HG03342 (cell line): ENCODE data around the gene MACF1.
"Not testable (repeated sequence)": the region's sequence is repeated elsewhere in the genome, so short reads cannot be mapped to it uniquely, and the experiment has no call there.

ENCODE experiments used
- ATAC-seq: cut with Tn5 transposase; IDR thresholded peaks from one replicate; pipeline ENCODE4 v1.9.1; 2021; ENCODE audit warnings: mild to moderate bottlenecking, moderate library complexity; ENCODE audit not compliant: unreplicated experiment

The MACF1 gene, protein sequence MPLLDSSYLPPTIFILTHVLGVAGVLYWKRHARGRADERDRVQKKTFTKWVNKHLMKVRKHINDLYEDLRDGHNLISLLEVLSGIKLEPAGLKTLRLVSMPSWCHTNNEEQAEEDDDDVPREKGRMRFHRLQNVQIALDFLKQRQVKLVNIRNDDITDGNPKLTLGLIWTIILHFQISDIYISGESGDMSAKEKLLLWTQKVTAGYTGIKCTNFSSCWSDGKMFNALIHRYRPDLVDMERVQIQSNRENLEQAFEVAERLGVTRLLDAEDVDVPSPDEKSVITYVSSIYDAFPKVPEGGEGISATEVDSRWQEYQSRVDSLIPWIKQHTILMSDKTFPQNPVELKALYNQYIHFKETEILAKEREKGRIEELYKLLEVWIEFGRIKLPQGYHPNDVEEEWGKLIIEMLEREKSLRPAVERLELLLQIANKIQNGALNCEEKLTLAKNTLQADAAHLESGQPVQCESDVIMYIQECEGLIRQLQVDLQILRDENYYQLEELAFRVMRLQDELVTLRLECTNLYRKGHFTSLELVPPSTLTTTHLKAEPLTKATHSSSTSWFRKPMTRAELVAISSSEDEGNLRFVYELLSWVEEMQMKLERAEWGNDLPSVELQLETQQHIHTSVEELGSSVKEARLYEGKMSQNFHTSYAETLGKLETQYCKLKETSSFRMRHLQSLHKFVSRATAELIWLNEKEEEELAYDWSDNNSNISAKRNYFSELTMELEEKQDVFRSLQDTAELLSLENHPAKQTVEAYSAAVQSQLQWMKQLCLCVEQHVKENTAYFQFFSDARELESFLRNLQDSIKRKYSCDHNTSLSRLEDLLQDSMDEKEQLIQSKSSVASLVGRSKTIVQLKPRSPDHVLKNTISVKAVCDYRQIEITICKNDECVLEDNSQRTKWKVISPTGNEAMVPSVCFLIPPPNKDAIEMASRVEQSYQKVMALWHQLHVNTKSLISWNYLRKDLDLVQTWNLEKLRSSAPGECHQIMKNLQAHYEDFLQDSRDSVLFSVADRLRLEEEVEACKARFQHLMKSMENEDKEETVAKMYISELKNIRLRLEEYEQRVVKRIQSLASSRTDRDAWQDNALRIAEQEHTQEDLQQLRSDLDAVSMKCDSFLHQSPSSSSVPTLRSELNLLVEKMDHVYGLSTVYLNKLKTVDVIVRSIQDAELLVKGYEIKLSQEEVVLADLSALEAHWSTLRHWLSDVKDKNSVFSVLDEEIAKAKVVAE (N-terminal part only)

GRCh38 chr1:39204441-39205081, at the start of gene MACF1:
Gene MACF1, plus strand, starts transcription at chr1:39204695. Its CDS starts 328 bp downstream, at chr1:39205023.
- ATAC-seq, result no peak

- no peak for ATAC-seq
These were observed 47.2 kb upstream of the MACF1 start for GRCh38 chr1:39157304-39157703.

DNA sequence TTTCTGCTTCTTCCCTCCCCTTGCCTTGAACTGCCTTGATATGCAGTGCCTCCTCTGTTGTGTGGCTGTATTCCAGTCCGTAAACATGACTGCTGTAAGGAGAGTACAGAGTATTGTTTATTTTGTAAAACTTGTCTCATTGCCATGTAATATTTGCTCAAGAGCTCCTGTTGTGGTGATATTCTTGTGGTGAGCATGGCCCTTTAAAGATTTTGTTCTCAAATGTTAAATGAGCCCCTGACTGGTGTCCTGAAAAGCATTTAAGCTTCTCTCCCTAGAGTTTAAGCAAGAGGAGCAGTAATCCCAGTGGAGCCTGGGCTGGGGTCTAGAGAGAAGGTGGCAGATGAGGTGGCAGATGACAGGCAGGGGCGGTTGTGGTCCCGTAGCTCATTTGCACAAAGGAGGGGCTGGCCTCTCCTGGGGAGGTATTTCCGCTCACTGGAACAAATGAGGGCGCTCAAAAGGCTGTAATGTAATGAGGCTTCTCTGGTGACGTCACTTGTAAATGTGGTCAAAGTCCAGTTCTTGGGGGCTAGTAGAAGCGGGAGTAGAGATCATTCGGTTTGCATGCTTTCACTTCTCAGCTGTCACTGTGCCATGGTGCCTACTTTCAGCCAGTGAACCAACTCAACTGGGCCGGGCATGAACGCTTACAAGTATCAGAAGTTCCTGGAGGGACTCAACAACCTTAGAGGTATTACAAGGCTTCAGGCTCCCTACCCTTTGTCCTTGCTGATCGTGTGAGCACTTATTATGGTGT, 46.0 kb upstream of the MACF1 start:
- no peak for ATAC-seq

- ATAC-seq, result no peak
These were observed 45.1 kb upstream of the MACF1 start for GRCh38 chr1:39159224-39160036.

DNA sequence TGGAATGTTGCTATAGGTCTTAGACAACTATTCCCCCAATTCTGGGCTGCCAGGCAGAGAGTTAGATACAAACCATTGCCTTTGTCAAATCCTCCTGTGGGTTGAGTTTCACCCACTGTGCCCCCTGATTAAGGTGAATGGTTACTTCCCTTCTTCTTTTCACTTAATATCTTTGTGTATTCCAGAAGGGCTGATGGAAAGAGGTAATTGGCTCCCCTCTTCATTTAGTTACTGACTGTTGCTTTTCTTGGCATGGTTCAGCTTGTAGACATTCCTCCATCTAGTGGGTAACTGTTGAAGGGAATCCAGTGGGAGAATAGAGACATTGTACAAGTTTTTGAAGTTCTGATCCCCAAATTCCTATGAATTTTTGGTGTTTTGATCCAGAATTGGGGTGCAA, 43.8 kb upstream of the MACF1 start:
- ATAC-seq, result no peak

DNA sequence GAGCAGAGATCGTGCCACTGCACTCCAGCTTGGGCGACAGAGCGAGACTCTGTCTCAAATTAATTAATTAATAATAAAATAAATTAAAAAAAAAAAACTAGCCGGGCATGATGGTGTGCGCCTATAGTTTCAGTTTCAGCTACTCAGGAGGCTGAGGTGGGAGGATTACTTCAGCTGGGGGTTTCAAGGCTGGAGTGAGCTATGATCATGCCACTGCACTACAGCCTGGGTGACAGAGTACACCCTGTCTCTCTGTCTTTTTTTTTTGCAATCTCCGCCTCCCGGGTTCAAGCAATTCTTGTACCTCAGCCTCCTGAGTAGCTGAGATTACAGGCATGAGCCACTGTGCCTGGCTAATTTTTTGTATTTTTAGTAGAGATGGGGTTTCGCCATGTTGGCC, 42.7 kb upstream of the MACF1 start:
- ATAC-seq, result not testable (repeated sequence)

DNA sequence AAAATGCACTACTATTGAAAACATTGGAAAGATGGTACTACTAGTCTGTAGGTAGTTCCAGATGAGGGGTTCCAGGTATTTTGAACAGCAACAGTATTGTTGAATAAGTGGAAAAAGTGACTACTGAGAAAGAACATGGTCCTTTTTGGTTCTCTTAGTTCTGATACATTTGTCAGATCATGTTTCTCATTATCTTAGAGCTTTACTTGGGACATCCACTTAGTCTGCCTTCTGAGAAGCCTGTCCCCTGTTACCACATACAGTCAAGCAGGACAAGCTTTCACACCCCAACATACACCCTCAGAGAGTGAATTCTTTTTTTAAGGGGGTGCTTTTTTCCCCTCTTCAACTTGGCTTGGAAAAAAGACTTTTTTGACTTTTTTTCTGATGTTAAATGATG, 41.0 kb upstream of the MACF1 start:
- no peak for ATAC-seq

GRCh38 chr1:39164256-39164655, 40.2 kb upstream of the MACF1 start:
- ATAC-seq, result no peak

DNA sequence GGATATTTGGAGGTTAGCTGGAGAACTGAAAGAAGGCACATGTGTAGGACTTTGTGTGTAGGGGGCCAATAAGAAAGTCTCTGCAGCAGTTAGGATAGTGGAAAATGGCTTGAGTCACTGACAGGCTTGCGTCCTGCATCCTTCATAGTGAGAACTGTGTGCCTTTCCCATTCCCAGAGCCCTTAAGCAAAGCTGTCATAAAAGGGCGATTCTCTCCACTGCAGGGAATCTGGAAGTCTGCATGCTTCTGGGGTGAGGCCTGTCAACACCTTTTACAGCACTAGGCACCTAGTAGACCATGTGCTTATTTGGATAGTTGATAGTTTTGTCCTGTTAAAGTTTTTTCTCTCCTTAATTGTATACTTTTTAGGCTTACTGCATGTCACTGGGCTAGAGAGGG, 39.4 kb upstream of the MACF1 start:
- no peak for ATAC-seq

- no peak for ATAC-seq
These were observed 39.0 kb upstream of the MACF1 start for GRCh38 chr1:39165488-39165887.

- ATAC-seq, result no peak
These were observed 36.8 kb upstream of the MACF1 start for GRCh38 chr1:39167632-39168209.

GRCh38 chr1:39168301-39169080, 36.0 kb upstream of the MACF1 start:
- ATAC-seq, result no peak

DNA sequence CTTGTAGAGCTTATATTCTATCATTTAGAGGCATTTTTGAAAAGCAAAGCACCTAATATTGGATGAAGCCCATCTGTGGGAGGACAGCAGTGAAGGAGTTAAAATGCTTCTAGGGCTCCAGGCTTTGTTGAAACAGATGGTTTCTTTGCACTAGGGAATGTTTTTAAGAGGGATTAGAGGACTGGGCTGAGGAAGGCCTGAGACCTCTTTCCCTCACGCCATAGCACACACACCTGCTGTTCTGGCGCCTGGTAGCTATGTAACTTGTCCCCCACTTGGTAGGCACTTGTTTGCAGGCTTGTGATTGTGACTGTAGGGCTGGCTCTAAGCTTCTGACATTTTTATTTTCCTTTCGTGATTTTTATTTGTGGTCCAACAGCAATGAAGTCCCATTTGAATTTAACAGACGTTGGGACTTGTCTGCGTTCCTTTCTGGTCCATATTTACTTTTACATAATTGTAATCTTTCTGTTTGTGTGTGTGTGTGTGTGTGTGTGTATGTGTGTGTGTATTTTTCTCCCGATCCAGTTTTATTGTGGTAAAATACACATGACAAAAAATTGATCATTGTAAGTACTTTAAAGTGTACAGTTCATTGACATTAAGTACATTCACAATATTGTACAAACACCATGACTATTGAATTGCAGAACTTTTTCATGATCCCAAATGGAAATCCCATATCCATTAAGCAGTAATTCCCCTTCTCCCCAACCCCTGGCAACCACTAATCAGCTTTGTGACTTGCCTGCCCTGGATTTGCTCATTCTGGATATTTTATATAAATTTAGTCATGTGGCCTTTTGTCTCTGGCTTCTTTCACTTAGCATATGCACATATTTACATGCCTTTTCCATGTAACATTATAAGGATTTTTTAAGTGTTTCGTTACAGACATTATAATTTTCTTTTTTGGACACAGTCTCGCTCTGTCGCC, 33.5 kb upstream of the MACF1 start:
- ATAC-seq, result no peak

GRCh38 chr1:39173119-39173994, 31.1 kb upstream of the MACF1 start:
- no peak for ATAC-seq

- no peak for ATAC-seq
These were observed 30.5 kb upstream of the MACF1 start for GRCh38 chr1:39173995-39174380.
